SHP77 (cell line): ENCODE data around the gene OR56B4.

Experiments
- DNase-seq, 2 experiments: peaks; one replicate each; lab custom pipeline; 2025; lab: John Stamatoyannopoulos, UW

The OR56B4 gene

DNA sequence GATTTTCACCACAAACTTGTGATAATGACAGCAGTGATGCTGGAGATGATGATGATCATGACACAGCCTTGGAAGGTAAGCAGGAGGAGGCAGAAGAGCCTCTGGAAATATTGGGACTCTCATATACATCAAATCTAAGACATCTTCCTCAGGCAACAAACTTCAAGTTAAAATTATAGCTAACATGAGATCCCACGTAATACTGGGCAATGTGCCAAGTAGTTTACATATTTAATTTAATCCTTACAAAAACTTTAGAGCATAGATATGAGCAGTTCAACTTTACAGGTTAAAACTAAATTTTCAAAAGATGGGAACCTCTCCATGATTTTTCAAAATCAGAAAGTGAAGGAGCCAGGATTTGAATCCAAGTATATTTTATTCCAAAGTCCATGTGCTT is 43.6 kb downstream of the OR56B4 start:
- DNase-seq, result no peak

DNA sequence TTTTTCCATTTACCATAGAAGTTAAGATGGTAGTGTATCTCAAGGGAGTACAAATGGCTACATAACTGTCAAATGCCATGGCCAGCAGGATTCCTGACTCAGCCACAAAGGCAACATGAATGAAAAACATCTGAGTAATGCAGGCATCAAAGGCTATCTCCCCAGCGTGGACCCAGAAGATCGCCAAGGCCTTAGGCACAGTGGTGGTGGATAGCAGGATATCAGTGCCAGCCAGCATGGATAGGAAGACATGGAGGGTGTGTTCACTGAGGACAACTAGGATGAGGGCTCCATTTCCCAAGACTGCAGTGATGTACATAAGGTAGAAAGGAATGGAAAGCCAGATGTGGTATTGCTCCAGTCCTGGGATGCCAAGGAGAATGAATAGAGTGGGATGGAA is 44.6 kb downstream of the OR56B4 start:
- no peak for DNase-seq

DNA sequence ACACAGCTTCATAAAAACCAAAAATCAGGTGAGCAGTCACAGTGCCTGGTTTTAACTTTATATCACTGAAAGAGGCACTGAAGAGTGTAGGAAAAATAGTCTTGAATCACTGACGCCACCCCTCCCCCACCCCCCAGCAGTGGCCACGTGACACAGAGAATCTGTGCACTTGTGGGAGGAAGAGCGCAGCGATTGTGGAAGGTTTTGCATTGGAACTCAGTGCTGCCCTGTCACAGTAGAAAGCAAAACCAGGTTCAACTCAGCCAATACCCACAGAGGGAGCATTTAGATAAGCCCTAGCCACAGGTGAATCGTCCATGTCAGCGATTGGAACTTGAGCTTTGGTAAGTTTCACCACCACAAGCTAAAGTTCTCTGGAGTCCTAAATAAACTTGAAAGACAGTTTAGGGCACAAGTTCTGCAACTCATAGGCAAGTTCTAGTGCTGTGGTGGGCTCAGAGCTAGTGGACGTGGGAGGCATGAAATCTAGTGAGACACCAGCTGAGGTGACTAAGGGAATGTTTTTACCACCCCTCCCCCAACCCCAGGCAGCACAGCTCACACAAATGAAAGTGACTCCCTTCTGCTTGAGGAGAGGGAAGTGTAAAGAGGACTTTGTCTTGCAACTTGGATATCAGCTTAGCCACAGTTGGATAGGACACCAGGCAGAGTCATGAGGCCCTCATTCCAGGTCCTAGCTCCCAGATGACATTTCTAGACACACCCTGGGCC is 49.3 kb downstream of the OR56B4 start:
- no peak for DNase-seq
